Measurements from ENCODE around the gene THBS1. TPM values are rescaled to one million over a fixed set of nuclear protein-coding genes. Genes with fewer than 3 reads are reported as not detected.

Gene THBS1
- total and polyA plus RNA-seq, 2 experiments from 2014 or later: 82.9 to 220 TPM

DNA sequence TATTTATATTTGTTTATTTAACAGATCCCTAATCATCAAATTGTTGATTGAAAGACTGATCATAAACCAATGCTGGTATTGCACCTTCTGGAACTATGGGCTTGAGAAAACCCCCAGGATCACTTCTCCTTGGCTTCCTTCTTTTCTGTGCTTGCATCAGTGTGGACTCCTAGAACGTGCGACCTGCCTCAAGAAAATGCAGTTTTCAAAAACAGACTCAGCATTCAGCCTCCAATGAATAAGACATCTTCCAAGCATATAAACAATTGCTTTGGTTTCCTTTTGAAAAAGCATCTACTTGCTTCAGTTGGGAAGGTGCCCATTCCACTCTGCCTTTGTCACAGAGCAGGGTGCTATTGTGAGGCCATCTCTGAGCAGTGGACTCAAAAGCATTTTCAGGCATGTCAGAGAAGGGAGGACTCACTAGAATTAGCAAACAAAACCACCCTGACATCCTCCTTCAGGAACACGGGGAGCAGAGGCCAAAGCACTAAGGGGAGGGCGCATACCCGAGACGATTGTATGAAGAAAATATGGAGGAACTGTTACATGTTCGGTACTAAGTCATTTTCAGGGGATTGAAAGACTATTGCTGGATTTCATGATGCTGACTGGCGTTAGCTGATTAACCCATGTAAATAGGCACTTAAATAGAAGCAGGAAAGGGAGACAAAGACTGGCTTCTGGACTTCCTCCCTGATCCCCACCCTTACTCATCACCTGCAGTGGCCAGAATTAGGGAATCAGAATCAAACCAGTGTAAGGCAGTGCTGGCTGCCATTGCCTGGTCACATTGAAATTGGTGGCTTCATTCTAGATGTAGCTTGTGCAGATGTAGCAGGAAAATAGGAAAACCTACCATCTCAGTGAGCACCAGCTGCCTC is 14.7 kb downstream of the THBS1 start:
- Histone ChIP-seq H3K4me2 (no peak overlapping the region), H3K79me2 (no peaks in the 10 kb centered on the region), H4K20me1 (ENCODE audit: insufficient read depth, poor library complexity, severe bottlenecking) (no peaks in the 10 kb centered on the region), H3K9me3 (ENCODE audit: low read depth) (no peaks in the 10 kb centered on the region), H3K27ac (peak overlapping the region; percentile 33), H3K4me3 (no peak overlapping the region), H3K36me3 (replicated peaks; ENCODE audit: insufficient read depth, low read depth) (no peaks in the 10 kb centered on the region), H3K9me2 (replicated peaks; ENCODE audit: insufficient read depth) (no peaks in the 10 kb centered on the region), H3K27me3 (no peaks in the 10 kb centered on the region), H2AFZ (no peak overlapping the region), H3K4me1 (ENCODE audit: insufficient read depth) (peaks cover 4% of the 10 kb centered on the region)
- TF ChIP-seq CTCF (IDR thresholded peaks at IDR 0.05; ENCODE audit: poor library complexity) (no peak), EZH2 (IDR thresholded peaks at IDR 0.05; ENCODE audit: borderline replicate concordance) (no peak), EZH2phosphoT487 (IDR thresholded peaks at IDR 0.05; ENCODE audit: low read depth, severe bottlenecking, unreplicated experiment) (no peak)
- 88% methylated on average over 8 of the region's 8 CpGs for WGBS (ENCODE audit: low lambda C conversion rate, missing lambda C conversion rate)
- DNase-seq (ENCODE audit: low spot score): no peak

- no peak for DNase-seq (ENCODE audit: low spot score)
- H3K9me2 ChIP-seq (replicated peaks; ENCODE audit: insufficient read depth): no peaks in the 10 kb centered on the region
- H3K36me3 ChIP-seq (replicated peaks; ENCODE audit: insufficient read depth, low read depth): no peaks in the 10 kb centered on the region
- WGBS (ENCODE audit: low lambda C conversion rate, missing lambda C conversion rate): 49% methylated on average over 5 of the region's 5 CpGs
- no peak for TF ChIP-seq EZH2phosphoT487 (IDR thresholded peaks at IDR 0.05; ENCODE audit: low read depth, severe bottlenecking, unreplicated experiment)
- TF ChIP-seq CTCF (IDR thresholded peaks at IDR 0.05; ENCODE audit: poor library complexity): no peak
- no peak for TF ChIP-seq EZH2 (IDR thresholded peaks at IDR 0.05; ENCODE audit: borderline replicate concordance)
- no peaks in the 10 kb centered on the region for H4K20me1 ChIP-seq (ENCODE audit: insufficient read depth, poor library complexity, severe bottlenecking)
- peaks cover 4% of the 10 kb centered on the region for H3K4me1 ChIP-seq (ENCODE audit: insufficient read depth)
- H3K79me2 ChIP-seq: no peaks in the 10 kb centered on the region
- peak overlapping the region; percentile 33 for H3K27ac ChIP-seq
- no peak overlapping the region for H3K4me2 ChIP-seq
- H2AFZ ChIP-seq: no peak overlapping the region
- no peaks in the 10 kb centered on the region for H3K27me3 ChIP-seq
- H3K4me3 ChIP-seq: no peak overlapping the region
- no peaks in the 10 kb centered on the region for H3K9me3 ChIP-seq (ENCODE audit: low read depth)
These were observed 15.6 kb downstream of the THBS1 start for GRCh38 chr15:39596358-39597051.

GRCh38 chr15:39597336-39597735 is 16.5 kb downstream of the THBS1 start:
- WGBS (ENCODE audit: low lambda C conversion rate, missing lambda C conversion rate): 89% methylated on average over 2 of the region's 2 CpGs
- no peaks in the 10 kb centered on the region for H3K79me2 ChIP-seq
- H3K4me2 ChIP-seq: no peak overlapping the region
- H3K27me3 ChIP-seq: no peaks in the 10 kb centered on the region
- no peak for TF ChIP-seq EZH2phosphoT487 (IDR thresholded peaks at IDR 0.05; ENCODE audit: low read depth, severe bottlenecking, unreplicated experiment)
- TF ChIP-seq EZH2 (IDR thresholded peaks at IDR 0.05; ENCODE audit: borderline replicate concordance): no peak
- TF ChIP-seq CTCF (IDR thresholded peaks at IDR 0.05; ENCODE audit: poor library complexity): no peak
- DNase-seq (ENCODE audit: low spot score): no peak
- no peaks in the 10 kb centered on the region for H4K20me1 ChIP-seq (ENCODE audit: insufficient read depth, poor library complexity, severe bottlenecking)
- no peaks in the 10 kb centered on the region for H3K36me3 ChIP-seq (replicated peaks; ENCODE audit: insufficient read depth, low read depth)
- H3K9me3 ChIP-seq (ENCODE audit: low read depth): no peaks in the 10 kb centered on the region
- no peaks in the 10 kb centered on the region for H3K9me2 ChIP-seq (replicated peaks; ENCODE audit: insufficient read depth)
- H3K4me1 ChIP-seq (ENCODE audit: insufficient read depth): peaks cover 4% of the 10 kb centered on the region
- no peak overlapping the region for H2AFZ ChIP-seq
- no peak overlapping the region for H3K4me3 ChIP-seq
- peak overlapping the region; percentile 68 for H3K27ac ChIP-seq
